NCI-H82 treated with DMSO at 0.1 percent for 48 hours (cell line): ENCODE results near the gene WDR70.
"Not testable (repeated sequence)": the region's sequence is repeated elsewhere in the genome, so short reads cannot be mapped to it uniquely, and the experiment has no call there.

Source experiments
- DNase-seq: peaks from one replicate; lab custom pipeline; 2025; ENCODE audit not compliant: unreplicated experiment; lab: John Stamatoyannopoulos, UW

Gene WDR70

DNA sequence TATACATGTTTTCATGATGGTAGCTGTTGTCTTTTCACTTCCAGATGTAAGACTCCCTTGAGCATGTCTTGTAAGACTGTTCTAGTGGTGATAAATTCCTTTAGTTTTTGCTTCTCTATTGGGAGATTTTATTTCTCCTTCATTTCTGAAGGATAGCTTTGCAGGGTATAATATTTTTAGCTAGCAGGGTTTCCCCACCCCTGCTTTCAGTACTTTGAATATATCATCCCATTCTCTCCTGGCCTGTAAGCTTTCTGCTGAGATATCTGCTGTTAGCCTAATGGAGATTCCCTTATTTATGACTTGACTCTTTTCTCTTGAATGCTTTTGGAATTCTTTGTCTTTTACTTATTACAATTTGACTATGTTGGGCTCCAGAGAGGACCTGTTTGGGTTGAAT is 249.8 kb downstream of the WDR70 start:
- DNase-seq: no peak

DNA sequence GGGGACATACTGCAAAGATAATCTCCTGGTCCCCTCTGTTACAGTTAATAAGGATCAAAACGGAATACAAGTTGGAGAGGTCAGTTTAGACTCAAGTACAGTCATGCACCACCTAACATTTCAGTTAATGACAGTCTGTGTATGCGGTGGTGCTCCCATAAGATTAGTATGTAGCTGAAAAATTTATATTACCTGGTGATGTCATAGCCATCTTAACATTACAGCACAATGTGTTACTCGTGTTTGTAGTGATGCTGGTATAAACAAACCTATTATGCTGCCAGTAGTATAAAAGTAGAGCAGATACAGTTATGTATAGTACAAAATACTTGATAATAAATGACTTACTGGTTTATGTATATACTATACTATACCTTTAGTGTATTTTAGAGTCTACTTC is 252.8 kb downstream of the WDR70 start:
- no peak for DNase-seq

DNA sequence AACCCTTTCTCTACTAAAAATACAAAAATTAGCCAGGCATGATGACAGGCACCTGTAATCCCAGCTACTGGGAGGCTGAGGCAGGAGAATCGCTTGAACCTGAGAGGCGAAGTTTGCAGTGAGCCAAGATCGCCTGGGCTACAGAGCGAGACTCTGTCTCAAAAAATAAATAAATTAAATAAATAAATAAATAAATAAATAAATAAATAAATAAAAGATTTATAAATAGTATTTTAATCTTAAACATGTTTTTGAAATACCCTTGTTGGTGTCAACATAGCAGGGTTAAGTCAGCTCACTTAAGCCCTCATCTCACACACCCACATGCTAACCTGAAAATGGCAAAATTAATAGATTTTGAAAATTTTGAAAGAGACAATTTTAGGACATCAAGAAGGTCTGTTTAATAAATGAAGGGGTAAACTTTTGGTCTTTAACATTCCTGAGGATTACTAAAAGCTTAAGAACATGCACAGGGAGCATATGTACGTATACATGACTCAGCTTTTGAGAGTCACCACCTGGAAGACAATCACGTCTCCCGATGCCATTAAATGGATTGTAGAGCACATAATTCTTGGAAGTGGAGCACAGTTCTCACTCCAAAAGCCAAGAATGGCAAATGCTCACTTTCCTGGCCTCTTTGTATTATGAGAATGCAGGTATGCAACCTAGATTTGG is 258.2 kb downstream of the WDR70 start:
- no peak for DNase-seq

DNA sequence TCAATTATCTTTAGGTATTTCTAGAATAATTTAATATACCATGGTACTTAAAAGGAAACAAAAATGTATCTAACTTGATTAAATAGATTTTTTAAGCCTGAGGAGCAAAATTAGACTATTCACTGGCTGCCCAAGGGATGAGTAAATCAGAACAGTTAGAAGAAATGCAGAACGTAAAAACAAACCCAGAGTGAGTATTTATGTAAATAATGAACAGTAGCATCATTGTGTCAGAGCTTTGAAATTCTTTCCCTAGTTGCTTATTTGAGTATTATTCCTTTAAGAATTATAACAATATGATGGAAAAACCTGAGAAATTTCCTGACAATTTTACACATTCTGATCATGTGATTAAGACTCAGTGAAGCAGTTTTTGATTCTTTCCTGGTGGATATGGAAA is 259.8 kb downstream of the WDR70 start:
- no peak for DNase-seq

DNA sequence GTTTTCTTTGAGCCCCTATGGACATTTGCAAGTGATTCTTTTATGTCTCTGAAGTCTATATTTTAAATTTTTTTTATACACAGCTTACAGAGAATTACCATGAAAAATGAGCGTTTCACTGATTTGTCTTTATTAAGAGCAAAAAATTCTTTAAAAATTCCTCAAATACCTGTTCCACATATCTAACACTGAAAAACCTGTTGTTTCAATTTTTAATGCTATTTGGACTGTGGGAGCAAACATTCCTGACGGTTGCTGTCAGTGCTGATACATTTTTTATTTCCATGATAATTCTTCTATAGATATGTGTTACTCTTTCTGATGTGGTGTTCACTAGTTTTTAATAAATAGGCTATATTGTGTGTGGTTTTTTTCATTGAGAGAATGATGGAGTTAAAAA is 261.0 kb downstream of the WDR70 start:
- no peak for DNase-seq

DNA sequence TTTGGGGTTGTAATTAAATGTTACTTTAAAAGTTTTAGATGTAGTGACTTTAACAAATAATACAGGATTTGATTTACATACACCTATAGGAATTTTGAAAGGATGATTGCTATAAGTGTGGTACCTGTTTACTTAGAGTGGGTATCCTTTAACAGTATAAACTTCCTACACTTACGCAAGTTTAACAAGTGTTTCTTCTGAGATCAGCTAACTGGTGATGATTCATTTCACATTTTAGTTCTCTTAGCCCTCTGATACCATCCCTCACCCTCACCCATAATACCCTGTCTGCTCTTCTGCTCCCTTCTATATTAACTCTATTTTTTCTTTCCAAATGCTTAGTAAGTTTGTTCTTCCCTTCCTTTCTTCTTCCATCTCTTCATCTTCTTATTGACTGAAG is 262.8 kb downstream of the WDR70 start:
- no peak for DNase-seq

DNA sequence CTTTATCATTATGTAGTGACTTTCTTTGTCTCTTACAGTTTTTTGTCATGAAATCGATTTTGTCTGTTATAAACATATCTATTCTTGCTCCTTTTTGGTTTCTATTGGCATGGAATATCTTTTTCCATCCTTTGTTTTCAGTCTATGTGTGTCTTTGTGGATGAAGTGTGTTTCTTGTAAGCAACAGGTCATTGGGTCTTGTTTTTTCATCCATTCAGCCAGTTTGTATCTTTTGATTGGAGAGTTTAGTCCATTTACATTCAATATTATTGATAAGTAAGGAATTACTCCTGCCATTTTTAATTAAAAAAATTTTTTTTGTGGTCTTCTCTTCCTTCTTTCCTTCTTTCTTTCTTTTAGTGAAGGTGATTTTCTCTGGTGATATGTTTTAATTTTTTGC is 266.6 kb downstream of the WDR70 start:
- no peak for DNase-seq

DNA sequence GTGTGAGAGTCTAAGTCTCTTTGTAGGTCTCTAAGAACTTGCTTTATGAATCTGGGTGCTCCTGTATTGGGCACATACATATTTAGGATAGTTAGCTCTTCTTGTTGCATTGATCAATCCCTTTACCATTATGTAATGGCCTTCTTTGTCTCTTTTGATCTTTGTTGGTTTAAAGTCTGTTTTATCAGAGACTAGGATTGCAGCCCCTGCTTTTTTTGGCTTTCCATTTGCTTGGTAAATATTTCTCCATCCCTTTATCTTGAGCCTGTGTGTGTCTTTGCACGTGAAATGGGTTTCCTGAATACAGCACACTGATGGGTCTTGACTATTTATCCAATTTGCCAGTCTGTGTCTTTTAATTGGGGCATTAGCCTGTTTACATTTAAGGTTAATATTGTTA is 275.4 kb downstream of the WDR70 start:
- not testable (repeated sequence) for DNase-seq

DNA sequence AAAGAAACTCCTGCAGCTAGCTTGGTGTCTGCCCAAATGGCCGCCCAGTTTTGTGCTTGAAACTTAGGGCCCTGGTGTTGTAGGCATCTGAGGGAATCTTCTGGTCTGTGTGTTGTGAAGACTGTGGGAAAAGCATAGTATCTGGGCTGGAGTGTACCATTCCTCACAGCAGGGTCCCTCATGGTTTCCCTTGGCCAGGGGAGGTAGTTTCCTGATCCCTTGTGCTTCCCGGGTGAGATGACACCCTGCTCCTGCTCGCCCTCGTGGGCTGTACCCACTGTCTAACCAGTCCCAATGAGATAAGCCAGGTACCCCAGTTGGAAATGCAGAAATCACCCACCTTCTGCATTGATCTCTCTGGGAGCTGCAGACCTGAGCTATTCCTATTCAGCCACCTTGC is 277.9 kb downstream of the WDR70 start:
- DNase-seq: no peak

DNA sequence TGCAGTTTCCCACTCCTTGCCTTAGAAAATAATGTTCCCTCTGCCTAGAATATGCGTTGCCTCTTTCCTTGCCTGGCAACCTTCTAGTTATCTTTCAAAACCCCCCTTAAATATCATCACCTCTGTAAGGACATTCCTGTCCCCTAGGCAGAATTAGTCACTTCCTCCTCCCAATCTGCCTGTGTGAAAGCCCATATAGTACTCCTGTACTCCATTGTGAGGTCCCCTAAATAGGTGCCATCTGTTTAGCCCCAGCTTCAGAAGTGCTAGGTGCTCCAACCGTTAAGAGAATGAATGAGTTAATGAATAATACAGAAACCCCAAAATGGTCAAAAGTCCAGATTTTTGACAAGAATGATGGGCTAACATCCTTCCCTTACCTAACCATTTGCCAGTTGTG is 279.3 kb downstream of the WDR70 start:
- DNase-seq: no peak

DNA sequence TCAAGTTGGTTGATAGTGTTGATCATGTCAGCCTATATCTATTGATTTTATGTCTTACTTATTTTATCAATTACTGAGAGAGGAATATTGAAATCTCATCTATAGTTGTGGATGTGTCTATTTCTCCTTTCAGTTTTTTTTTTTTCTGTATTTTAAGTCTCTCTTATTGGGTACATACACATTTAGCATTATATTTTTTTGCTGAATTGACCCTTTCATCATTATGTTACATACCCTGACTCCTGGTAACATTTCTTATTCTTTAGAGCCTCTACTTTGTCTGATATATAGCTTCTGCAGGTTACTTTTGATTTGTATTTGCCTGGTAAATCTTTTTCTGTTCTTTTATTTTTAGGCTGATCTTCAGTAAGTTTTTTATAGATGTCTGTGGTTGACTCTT is 281.2 kb downstream of the WDR70 start:
- DNase-seq: no peak

DNA sequence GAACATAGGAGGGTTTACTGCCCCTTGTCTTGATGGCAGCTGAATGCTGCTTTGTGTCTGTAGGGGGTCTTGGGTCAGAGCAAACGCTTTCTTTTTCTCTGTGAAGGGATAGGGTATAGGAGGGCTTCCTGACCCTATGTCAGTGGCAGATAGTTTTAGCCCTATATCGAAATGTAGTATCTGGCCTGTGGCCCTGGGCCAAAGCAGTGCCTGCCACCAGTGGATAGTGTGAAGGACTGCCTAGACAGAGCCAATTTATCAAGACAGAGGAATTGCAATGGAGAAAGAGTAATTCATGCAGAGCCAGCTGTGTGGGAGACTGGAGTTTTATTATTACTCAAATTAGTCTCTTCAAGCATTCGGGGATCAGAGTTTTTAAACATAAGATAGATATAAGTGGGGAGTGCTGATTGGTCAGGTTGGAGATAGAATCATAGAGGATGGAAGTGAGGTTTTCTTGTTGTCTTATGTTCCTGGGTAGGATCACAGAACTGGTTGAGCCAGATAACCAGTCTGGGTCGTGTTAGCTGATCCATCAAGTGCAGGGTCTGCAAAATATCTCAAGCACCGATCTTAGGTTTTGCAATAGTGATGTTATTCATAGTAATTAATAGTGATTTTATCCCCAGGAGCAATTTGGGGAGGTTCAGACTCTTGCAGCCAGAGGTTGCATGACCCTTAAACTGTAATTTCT is 282.3 kb downstream of the WDR70 start:
- DNase-seq: no peak

DNA sequence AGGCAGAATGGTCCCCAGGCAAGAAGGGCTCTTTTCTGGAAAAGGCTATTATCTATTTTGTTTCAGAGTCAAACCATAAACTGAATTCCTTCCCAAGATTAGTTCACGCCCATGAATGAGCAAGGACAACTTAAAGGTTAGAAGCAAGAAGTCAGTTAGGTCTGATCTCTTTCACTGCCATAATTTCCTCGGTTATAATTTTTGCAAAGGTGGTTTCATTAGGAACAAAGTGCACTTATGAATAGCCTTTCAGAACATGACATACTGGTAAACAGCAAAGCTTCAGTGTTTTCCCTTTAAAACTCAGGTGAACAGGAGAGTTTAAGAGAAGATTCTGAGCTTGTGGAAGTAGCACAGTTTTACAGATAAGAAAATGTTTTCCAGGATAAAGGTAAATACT is 282.8 kb downstream of the WDR70 start:
- no peak for DNase-seq

DNA sequence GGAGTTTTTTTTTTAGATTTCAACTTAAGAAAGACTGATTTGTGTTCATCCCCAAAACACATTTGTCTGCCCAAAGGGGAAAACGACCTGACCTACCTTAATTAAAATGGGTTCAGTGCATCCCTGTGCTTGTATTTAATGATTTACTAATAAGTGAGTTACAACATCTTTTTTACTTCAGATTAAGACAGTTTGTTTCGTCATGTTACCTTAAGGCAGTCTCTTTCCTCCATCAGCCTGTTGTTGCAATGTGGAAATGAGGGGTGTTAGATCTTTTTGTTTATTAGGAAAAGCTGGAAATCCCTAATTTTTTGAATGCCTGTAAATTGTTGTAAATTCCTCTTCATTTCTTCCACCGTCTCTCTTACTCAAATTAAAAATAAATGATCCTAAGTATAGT is 283.2 kb downstream of the WDR70 start:
- DNase-seq: no peak

DNA sequence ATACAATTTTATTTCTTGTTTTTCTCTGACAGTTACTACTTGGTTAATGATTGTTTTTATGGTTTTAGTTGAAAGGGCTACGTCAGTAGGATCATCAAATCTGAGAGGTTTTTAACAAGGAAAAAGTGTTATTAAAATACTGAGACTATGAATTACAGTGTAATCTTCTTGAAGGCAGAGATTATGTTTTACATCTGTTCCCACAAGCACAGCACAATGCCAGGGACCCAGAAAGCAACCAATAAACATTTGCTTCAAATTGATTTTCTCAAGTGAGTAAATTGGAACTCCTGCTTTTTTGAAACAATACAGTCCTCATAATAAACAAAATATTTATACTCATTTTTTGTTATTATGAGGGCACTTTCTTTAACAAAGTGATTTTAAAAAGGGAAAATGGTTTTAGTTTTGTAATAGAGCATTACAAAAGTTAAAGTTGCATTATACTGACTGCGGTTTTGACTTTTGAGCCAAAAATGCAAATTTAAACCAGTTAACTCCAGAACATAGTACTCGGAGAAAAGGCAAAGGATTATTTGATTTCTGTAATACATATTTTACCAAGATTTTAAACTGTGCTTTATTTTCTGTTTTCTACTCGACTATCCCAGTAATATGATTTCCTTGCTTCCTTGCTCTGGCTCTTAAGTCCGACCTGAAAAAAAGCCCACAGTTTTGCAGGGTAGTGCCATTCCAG is 283.8 kb downstream of the WDR70 start:
- DNase-seq: no peak

DNA sequence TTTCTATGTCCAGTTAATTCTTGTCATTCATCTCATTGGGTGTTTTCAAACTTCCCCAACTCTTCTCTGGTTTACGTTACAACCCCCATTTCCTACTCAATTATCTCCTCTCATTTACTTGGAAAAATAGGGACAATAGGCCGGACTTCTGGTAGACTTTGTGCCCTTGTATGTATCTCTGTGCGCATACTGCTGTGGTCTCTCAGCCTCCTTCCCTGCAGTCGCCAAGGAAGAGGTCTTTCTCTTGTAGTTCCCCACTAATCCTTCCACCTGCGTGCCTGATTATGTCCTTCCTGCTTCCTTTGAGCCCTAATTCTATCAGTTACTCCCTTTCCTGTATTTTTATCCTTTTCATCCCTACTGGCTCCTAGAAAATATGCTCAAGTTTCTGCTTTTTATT is 284.4 kb downstream of the WDR70 start:
- no peak for DNase-seq

DNA sequence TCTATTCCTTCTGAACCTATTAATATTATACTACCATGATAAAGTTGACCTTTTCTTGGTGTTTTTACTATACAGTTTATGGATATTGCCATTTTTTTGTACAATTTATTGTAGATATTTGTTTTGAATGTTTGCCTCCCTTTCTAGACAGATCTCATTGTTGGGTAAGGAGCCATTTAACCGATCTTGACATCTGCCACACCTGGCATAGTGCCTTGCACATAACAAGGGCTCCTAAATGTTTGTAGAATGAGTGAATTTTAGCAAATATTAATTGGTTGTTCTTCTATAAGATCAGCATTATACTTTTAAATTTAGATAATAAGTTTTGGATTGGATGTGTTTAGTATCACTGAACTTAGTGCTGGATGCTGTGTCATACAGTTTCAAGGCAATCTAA is 285.4 kb downstream of the WDR70 start:
- DNase-seq: no peak

DNA sequence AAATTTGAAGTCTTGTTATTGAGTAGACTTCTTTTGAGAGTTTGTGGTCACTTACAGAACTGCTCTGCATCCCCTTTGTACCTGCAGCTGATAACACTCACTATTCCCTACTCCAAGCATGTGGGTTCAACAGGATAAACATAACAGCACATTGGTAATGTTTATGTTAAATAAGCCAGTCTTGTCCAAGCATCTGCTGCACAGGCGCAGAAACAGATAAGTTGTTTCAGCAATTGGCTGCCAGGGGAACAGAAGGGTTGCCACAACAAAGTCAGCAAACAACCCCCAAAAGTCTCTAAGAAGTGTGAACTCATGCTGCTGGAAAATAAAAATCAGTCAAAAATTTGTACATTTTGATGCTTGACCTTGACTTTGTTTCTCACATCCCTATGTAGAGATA is 286.2 kb downstream of the WDR70 start:
- DNase-seq: no peak

DNA sequence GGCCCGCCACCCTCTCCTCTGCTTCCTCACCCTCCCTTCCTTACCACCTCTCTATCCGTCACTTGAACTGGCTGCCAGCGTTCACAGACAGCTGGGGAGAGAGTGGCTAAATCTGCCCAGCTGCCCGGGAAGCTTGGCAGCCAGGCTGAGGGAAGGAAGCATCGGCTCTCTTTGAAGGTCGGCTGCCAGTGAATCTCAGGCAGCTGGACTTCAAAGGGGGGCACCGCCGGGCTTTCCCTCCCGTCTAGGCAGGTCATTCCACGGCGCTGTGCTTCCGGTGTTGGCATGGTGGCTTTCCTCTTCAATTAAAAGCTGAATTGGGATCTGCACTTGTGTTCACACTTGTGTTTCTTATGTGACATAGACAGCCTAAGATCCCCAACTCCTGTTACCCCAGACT is 286.8 kb downstream of the WDR70 start:
- DNase-seq: no peak

DNA sequence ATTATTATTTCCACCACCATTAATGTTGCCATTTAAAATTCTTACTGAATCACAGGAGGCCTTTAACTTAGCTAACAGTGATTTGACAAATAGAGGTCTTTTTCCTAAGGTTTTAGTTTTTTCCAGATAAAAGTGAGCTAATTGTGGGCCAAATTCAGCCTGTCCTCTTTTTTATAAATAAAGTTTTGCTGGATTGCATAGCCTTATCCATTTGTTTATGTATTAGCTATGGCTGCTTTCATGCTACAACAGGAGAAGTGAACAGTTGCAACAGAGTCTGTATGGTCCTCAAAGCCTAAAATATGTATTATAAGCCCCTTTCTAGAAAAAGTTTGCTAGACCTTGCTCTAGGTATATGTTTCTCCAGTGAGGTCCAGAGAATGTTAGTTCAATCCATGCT is 288.3 kb downstream of the WDR70 start:
- DNase-seq: no peak

DNA sequence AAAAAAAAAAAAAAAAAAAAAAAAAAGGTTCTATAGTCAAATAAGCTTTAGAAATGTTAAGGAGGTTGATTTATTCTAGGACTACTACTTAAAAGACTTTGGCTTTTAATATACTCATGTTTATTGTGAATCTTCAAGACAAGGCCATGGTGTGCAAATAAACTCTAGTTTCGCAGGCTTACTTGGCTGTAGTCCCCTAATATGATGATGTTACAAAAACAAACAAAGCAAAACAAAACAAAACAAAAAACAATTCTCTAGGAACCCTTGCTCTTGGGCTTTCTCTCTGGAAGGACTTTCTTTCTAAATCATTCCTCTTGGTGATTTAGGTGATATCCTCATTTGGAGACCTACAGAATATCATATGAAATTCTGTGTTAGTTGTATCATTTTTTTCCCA is 288.7 kb downstream of the WDR70 start:
- DNase-seq: no peak

DNA sequence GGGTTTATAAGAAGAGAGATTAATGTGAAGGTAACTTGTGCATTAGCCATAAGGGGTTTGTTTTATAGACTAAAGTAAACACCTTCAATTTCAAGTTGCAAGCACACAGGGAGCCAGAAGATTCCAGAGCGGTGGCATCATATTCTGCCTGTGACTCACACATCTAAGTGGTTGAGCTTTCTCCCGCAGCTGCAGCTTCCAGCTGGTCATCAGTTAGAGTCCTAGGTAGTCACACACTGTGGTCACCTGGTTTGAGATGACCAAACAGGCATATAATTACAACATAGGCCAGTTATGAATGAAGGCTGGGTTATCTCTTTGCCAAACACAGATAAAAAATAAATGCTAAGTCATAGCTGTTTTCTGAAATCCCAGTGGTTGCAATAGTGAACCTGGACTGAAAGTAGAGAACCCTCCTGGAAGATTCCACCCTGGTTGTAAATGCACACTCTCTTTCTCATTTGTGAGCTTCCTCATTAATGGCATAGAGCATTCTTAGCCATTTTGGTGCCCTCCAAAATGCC is 289.5 kb downstream of the WDR70 start:
- no peak for DNase-seq
